ENCODE data around the gene TSACC.
"Not testable (repeated sequence)": the region's sequence is repeated elsewhere in the genome, so short reads cannot be mapped to it uniquely, and the experiment has no call there.

Gene TSACC

DNA sequence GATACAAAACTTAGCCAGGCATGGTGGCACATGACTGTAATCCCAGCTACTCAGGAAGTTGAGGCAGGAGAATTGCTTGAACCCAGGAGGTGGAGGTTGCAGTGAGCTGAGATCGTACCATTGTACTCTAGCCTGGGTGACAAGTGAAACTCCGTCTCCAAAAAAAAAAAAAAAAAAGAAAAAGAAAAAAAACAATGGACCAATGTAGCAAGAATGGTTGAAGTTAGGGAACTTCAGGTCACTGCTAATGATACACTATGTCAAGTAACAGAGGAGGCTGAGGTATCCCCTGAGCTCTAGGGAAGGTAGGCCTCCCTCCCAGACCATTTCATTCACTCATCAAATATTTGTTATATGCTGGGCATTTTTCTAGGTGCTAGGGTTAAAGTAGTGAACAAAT lies 7.7 kb downstream of the TSACC start:
- DNase-seq (ENCODE audit: low read depth in 2 of 2), result not testable (repeated sequence)

DNA sequence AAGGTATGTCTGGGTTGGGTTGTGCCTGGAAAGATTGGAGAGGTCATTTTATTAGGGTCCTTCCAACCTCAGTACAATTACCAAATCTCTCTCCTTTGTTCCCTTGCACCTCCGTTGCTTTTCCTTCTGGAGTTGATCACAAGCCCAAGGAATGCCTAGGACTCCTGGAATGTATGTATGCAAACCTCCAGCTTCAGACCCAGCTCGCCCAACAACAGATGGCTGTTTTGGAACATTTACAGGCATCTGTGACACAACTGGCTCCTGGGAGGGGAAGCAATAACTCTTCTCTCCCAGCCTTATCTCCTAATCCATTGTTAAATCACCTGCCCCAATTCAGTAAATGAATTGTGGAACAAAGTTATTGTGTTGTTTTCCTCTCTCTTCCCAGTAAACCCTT lies 8.3 kb downstream of the TSACC start:
- DNase-seq (ENCODE audit: low read depth in 2 of 2), result no peak

GRCh38 chr1:156347331-156347730 lies 9.0 kb downstream of the TSACC start:
- no peak for DNase-seq (ENCODE audit: low read depth in 2 of 2)

DNA sequence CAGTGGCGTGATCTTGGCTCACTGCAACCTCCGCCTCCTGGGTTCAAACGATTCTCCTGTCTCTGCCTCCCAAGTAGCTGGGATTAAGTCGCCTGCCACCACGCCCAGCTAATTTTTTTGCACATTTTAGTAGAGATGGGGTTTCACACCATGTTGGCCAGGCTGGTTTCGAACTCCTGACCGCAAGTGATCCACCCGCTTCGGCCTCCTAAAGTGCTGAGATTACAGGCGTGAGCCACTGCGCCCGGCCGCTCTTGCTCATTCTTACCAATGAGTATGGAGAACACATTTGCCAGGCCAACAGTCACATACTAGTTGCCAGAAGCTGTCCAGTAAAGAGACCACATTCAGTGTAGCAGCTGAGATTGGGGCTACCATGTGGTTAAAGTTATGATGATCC lies 14.2 kb downstream of the TSACC start:
- not testable (repeated sequence) for DNase-seq (ENCODE audit: low read depth in 2 of 2)

DNA sequence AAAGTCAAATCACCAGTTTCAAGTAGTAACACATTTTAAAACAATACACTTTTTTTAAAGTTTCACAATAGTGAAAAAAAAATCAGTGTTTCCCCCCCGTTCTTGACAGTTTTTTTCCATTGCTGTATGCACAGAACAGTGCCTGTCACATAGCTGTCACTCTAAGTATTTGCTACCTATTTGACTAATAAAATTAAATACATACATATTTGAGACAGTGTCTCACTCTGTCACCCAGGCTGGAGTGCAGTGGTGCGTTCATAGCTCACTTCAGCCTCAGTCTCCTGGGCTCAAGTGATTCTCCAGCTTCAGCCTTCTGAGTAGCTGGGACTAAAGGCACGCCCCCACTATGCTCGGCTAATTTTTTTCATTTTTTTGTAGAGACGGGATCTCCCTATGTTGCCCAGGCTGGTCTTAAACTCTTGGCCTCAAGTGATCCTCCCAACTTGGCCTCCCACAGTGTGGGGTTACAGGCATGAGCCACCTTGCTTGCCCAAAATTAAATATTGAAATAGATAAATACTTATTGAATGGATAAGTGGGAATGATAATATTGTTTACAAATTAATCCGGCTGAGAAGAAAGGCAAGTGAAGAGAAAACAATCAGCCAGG lies 18.0 kb downstream of the TSACC start:
- DNase-seq (ENCODE audit: low read depth in 2 of 2), result no peak

DNA sequence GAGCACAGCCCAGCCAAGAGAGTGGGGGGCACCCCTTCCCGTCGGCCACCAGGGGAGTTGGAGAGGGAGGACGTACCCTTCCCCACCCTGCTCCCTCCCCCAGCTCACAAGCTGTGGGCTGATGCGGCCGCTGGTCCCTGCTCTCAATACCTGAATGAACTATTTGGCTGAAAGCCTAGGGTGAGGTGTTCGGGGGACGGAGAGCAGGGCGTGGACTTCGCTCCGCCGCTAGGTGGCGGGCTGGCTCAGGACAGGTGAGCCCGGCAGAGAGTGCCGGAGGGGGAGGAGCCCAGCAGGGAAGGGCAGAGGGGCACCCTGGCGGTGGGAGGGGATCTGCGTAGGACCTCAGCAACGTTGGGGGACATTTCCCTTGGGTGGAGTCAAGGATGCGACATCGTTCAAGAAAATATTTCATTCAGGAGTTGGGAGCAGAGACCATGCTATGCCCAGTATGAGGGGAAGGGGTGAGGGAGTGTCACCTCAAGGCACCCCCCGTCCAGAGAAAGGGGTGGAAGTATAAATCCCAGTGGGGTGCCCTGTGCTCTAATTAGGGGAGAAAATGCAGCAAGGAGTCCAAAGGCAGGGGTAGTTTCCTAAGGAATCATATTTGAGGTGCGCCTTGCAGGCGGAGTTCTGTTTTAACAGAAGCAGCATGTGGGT lies 18.7 kb downstream of the TSACC start:
- peak; percentile 60 to 67 for DNase-seq (ENCODE audit: low read depth in 2 of 2)

DNA sequence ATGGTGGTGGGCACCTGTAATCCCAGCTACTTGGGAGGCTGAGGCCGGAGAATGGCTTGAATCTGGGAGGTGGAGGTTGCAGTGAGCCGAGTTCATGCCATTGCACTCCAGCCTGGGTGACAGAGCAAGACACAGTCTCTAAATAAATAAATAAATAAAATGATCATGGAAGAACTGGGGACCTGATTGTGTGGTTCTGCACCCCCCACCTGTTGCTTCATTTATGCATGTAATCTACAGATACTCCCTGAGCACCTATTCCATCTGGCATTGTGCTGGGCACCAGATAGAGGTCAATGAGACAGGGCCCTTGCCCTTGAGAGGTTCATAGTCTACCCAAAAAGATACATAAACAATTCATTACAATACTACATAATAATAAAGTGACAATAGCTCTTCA lies 19.7 kb downstream of the TSACC start:
- DNase-seq (ENCODE audit: low read depth in 2 of 2), result no peak

DNA sequence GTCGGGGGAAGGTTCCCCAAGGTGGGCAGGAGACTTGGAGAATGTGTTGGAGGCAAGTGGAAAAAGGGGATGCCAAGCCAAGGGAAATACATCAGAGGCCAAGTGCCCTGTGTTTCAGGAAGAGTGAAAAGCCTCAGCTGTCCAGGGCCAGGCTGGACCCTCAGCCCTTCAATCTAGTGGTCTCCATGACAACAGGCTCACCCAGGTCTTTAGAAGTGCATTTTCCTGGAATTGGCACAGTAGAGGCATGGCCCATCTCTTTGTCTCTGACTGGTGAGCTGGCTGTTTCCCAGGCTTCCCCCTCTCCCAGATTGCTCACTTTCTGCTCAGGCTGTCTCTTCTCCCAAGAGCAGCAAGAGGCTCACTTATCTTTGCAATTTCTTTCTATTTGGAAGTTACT lies 20.3 kb downstream of the TSACC start:
- no peak for DNase-seq (ENCODE audit: low read depth in 2 of 2)

- DNase-seq (ENCODE audit: low read depth in 2 of 2), result no peak
Observed at GRCh38 chr1:156359249-156359648, 20.9 kb downstream of the TSACC start.

GRCh38 chr1:156359973-156360372 lies 21.6 kb downstream of the TSACC start:
- no peak for DNase-seq (ENCODE audit: low read depth in 2 of 2)

DNA sequence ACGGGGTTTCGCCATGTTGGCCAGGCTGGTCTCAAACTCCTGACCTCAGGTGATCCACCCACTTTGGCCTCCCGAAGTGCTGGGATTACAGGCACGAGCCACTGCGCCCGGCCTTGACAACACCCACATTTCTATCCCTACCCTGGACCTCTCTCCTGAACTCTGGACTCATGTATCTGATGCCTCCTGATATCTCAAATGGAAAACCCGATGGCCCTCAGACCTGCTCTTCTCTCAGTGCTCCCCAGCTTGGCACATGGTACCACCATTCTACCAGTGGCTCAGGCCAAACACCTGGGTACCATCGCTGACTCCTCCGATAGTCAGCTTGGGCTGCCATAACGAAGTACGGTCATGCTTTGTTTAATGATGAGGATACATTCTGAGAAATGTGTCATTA lies 22.2 kb downstream of the TSACC start:
- DNase-seq (ENCODE audit: low read depth in 2 of 2), result no peak

DNA sequence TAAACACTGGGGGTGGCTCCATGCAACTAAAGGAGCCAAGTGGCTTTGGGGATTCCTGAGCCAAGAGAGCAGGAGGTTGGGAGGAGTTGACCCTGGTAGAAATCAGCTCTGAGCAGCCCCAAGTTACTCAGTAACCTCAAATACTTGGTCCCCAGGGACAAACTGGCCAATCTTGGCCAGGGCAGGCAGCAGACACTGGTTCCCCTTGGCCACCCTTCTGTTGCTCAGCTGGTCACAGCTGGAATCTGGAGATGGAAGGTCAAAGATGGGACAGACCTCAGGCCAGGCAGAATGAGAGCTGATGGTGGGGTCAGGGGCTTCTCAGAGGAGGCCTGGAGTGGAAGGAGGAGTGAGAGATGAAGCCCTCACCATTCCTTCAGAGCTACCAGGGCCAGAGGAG lies 27.4 kb downstream of the TSACC start:
- no peak for DNase-seq (ENCODE audit: low read depth in 2 of 2)

- DNase-seq (ENCODE audit: low read depth in 2 of 2), result no peak
Observed at GRCh38 chr1:156366378-156367166, 28.2 kb downstream of the TSACC start.

GRCh38 chr1:156367383-156368156 lies 29.2 kb downstream of the TSACC start:
- no peak for DNase-seq (ENCODE audit: low read depth in 2 of 2)

DNA sequence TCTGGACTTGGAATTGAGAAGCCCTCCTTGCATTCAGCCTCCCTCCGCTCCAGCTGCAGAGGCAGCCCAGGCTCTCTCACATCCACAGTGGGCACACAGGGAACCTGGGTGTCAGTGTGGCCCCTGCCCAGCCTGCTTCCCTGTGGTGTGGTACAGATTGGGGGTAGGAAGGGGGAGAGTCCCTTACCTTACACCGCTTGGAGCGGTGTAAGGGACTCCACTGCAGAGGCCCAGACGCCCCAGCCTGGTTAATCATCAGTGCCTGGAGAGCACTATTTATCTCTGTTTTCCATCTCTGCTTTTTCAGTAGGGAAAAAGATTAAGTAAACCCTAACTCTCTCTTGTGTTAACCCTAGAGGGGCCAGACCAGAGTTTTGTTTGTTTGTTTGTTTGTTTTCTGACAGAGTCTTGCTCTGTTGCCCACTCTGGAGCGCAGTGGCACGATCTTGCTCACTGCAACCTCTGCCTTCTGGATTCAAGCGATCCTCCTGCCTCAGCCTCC lies 29.9 kb downstream of the TSACC start:
- DNase-seq (ENCODE audit: low read depth in 2 of 2), result no peak

- DNase-seq (ENCODE audit: low read depth in 2 of 2), result peak in 1 of 2 donors; percentile 18
Observed at GRCh38 chr1:156368889-156369684, 30.8 kb downstream of the TSACC start, which contains the start of gene RHBG. Gene RHBG, plus strand, starts transcription at chr1:156369211. Its CDS starts 39 bp downstream, at chr1:156369250.

GRCh38 chr1:156369685-156370286 lies 31.5 kb downstream of the TSACC start:
- not testable (repeated sequence) for DNase-seq (ENCODE audit: low read depth in 2 of 2)

DNA sequence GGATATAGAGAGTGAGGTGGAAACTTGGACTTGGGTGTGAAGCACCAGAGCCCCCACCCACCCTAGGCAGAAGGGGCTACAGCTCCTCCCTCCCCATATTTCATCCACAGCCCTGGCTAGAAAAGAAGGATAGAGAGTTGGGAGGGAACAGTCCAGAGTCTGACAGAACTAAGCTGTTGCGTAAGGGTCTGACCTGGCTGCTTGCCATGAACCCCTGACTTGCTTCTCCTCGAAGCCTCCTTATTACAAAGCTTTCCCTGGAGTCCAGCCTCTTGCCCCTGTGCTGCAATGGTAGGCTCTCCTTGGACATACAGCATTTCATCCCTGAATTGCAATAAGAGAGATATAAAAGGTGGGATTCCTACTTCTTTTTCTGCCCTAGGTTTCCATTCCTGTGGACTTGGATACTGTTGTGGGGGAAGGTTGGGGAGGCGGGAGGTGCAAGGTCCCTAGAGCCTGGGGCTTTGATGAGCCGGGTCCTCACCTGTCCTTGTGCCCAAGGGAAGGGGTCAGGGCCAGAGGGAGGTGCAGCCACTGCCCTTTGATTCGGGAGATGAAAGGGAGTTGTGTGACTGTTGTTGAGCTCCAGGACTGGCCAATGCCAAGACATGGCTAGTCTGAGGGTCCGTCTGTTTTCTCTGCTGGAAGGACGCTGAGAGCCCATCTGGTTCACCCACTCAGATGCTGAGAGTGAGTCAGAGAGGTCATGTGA lies 33.4 kb downstream of the TSACC start:
- no peak for DNase-seq (ENCODE audit: low read depth in 2 of 2)

GRCh38 chr1:156372265-156372586 lies 33.9 kb downstream of the TSACC start:
- DNase-seq (ENCODE audit: low read depth in 2 of 2), result no peak

GRCh38 chr1:156372876-156373275 lies 34.5 kb downstream of the TSACC start:
- DNase-seq (ENCODE audit: low read depth in 2 of 2), result no peak
